H1 (cell line): ENCODE measurements around the gene LRRC37A. TPM values are rescaled to one million over a fixed set of nuclear protein-coding genes. Genes with fewer than 3 reads are reported as not detected.
"Not testable (repeated sequence)": the region's sequence is repeated elsewhere in the genome, so short reads cannot be mapped to it uniquely, and the experiment has no call there.

Experiments used
- CTCF ChIA-PET: fragments of 300-600 bp; sonication (Branson Sonifier 250); formaldehyde crosslinking; loops from one replicate; lab custom pipeline; 2021; ENCODE audit not compliant: partially characterized antibody; lab: Charles Lee
- POLR2A ChIA-PET: fragments of 300-600 bp; sonication (Branson Sonifier 250); formaldehyde crosslinking; loops from one replicate; lab custom pipeline; 2021; ENCODE audit warnings: inconsistent platforms; ENCODE audit not compliant: partially characterized antibody; lab: Charles Lee
- DNase-seq, 2 experiments: peaks; one replicate each; pipeline versions ENCODE4 v3.0.0 to v3.0.0-alpha.2; 2010 to 2022; ENCODE audit warnings: low spot score in 2 of 2, low read depth in 1 of 2, mixed read lengths in 1 of 2
- FAIRE-seq: peaks from 2 replicates; lab custom pipeline; 2011; peaks lifted over from hg19 to GRCh38; lab: Jason Lieb, UNC
- H2AFZ ChIP-seq: 2 replicates; pipeline ENCODE4 v1.8.1; 2012; ENCODE audit warnings: low read length, inconsistent platforms
- H2AK5ac ChIP-seq: 2 replicates; pipeline ENCODE4 v1.6.1; 2013; ENCODE audit warnings: low read depth, low read length
- H2BK120ac ChIP-seq: replicated peaks from 2 replicates; pipeline ENCODE3; 2013; ENCODE audit warnings: low read depth, low read length, inconsistent platforms
- H2BK12ac ChIP-seq: 2 replicates; pipeline ENCODE4 v1.6.1; 2013; ENCODE audit warnings: low read depth, low read length
- H2BK15ac ChIP-seq: 2 replicates; pipeline ENCODE4 v1.6.1; 2013; ENCODE audit warnings: low read length
- H2BK20ac ChIP-seq: 2 replicates; pipeline ENCODE4 v1.6.1; 2013; ENCODE audit warnings: low read length
- H2BK5ac ChIP-seq: 2 replicates; pipeline ENCODE4 v1.6.1; 2013; ENCODE audit warnings: low read depth, low read length
- H3K14ac ChIP-seq: 2 replicates; pipeline ENCODE4 v1.6.1; 2013; ENCODE audit warnings: inconsistent platforms; ENCODE audit not compliant: insufficient read length
- H3K18ac ChIP-seq: 2 replicates; pipeline ENCODE4 v1.6.1; 2013; ENCODE audit warnings: low read length; ENCODE audit errors: extremely low read depth
- H3K23ac ChIP-seq: 2 replicates; pipeline ENCODE4 v1.6.1; 2013; ENCODE audit warnings: inconsistent platforms; ENCODE audit not compliant: insufficient read length
- H3K23me2 ChIP-seq: 2 replicates; pipeline ENCODE4 v1.6.1; 2013; ENCODE audit warnings: low read depth, low read length
- H3K27ac ChIP-seq: 2 replicates; pipeline ENCODE4 v1.6.1; 2011; ENCODE audit warnings: low read depth, low read length, inconsistent platforms
- H3K27me3 ChIP-seq, 4 experiments: replicated peaks in 1 of 4; 1 replicate in 1 of 4; 2 replicates in 3 of 4; pipeline versions ENCODE4 v1.6.1 to v1.8.1; 2011 to 2013; ENCODE audit warnings: low read length in 3 of 4, mild to moderate bottlenecking in 3 of 4, inconsistent platforms in 2 of 4, mixed read lengths in 2 of 4, moderate library complexity in 1 of 4; ENCODE audit not compliant: control insufficient read depth in 3 of 4, insufficient read depth in 3 of 4; ENCODE audit errors: extremely low read depth in 1 of 4
- H3K36me3 ChIP-seq, 4 experiments: 2 replicates each; pipeline versions ENCODE4 v1.6.1 to v1.8.1; 2011 to 2013; ENCODE audit warnings: mild to moderate bottlenecking in 4 of 4, low read length in 3 of 4, moderate library complexity in 2 of 4, control low read depth in 1 of 4, inconsistent platforms in 1 of 4; ENCODE audit not compliant: insufficient read depth in 4 of 4, control insufficient read depth in 2 of 4
- H3K4ac ChIP-seq: replicated peaks from 2 replicates; pipeline ENCODE3; 2013; ENCODE audit warnings: low read length, low read depth, mixed read lengths, inconsistent platforms; ENCODE audit not compliant: insufficient read length
- H3K4me1 ChIP-seq, 4 experiments: replicated peaks in 1 of 4; 1 replicate in 1 of 4; 2 replicates in 3 of 4; pipeline versions ENCODE4 v1.6.1 to v1.8.1; 2011 to 2013; ENCODE audit warnings: low read length in 3 of 4, inconsistent platforms in 2 of 4, mixed read lengths in 1 of 4; ENCODE audit not compliant: insufficient read depth in 4 of 4, control insufficient read depth in 3 of 4
- H3K4me2 ChIP-seq, 2 experiments: 2 replicates each; pipeline versions ENCODE4 v1.6.1 to v1.8.1; 2011 to 2013; ENCODE audit warnings: low read depth in 2 of 2, low read length in 2 of 2, control low read depth in 1 of 2, inconsistent platforms in 1 of 2, mild to moderate bottlenecking in 1 of 2; ENCODE audit not compliant: insufficient read depth in 1 of 2
- H3K4me3 ChIP-seq, 4 experiments: fragments of 200-600, 300-600 bp in 1 of 4; sonication (generic), shearing (Covaris generic), sonication (Bioruptor Twin) in 1 of 4; 2 replicates each; pipeline versions ENCODE4 v1.5.1 to v1.8.1; 2011 to 2016; ENCODE audit warnings: low read length in 4 of 4, low read depth in 3 of 4, control low read depth in 2 of 4, inconsistent platforms in 2 of 4, mild to moderate bottlenecking in 2 of 4, mixed read lengths in 1 of 4, moderate library complexity in 1 of 4; ENCODE audit not compliant: insufficient read depth in 2 of 4; ENCODE audit errors: extremely low read depth in 1 of 4
- H3K56ac ChIP-seq: replicated peaks from 2 replicates; pipeline ENCODE3; 2013; ENCODE audit warnings: low read depth, mild to moderate bottlenecking, mixed read lengths, low read length, inconsistent platforms; ENCODE audit not compliant: insufficient read length
- H3K79me1 ChIP-seq: 2 replicates; pipeline ENCODE4 v1.6.1; 2013; ENCODE audit warnings: low read depth, low read length, control low read depth
- H3K79me2 ChIP-seq, 2 experiments: 2 replicates each; pipeline versions ENCODE4 v1.6.1 to v1.8.1; 2012 to 2013; ENCODE audit warnings: low read length in 2 of 2, mild to moderate bottlenecking in 2 of 2, inconsistent platforms in 1 of 2; ENCODE audit not compliant: insufficient read depth in 2 of 2, control insufficient read depth in 1 of 2
- H3K9ac ChIP-seq, 4 experiments: replicated peaks in 1 of 4; 1 replicate in 1 of 4; 2 replicates in 3 of 4; pipeline versions ENCODE4 v1.6.1 to v1.8.1; 2011 to 2013; ENCODE audit warnings: low read depth in 3 of 4, low read length in 3 of 4, control low read depth in 2 of 4, mild to moderate bottlenecking in 2 of 4, moderate library complexity in 2 of 4, inconsistent platforms in 1 of 4; ENCODE audit errors: extremely low read depth in 1 of 4
- H3K9me3 ChIP-seq, 2 experiments: 2 replicates each; pipeline versions ENCODE4 v1.6.1 to v1.8.1; 2012 to 2013; ENCODE audit warnings: mild to moderate bottlenecking in 2 of 2, moderate library complexity in 2 of 2, control low read depth in 1 of 2, inconsistent platforms in 1 of 2, low read depth in 1 of 2, low read length in 1 of 2, mixed read lengths in 1 of 2; ENCODE audit not compliant: insufficient read depth in 2 of 2
- H4K20me1 ChIP-seq, 2 experiments: replicated peaks in 1 of 2; 2 replicates each; pipeline versions ENCODE3 to v1.8.1; 2011 to 2013; ENCODE audit warnings: inconsistent platforms in 2 of 2, low read length in 2 of 2, mild to moderate bottlenecking in 1 of 2; ENCODE audit not compliant: insufficient read depth in 2 of 2, control insufficient read depth in 1 of 2
- H4K5ac ChIP-seq: 2 replicates; pipeline ENCODE4 v1.6.1; 2013; ENCODE audit warnings: low read length, low read depth, mixed read lengths, inconsistent platforms; ENCODE audit not compliant: insufficient read length
- H4K8ac ChIP-seq: 2 replicates; pipeline ENCODE4 v1.8.0; 2013; ENCODE audit warnings: mild to moderate bottlenecking, moderate library complexity, low read length, inconsistent platforms; ENCODE audit not compliant: insufficient read depth; ENCODE audit errors: extremely low read depth
- H4K91ac ChIP-seq: replicated peaks from 2 replicates; pipeline ENCODE3; 2013; ENCODE audit warnings: low read length, mixed read lengths, inconsistent platforms; ENCODE audit not compliant: insufficient read length
- WGBS, 2 experiments: shearing (Covaris generic) in 1 of 2; methylation state at CpG; one replicate each; pipeline versions ENCODE4 v1.1.6 to v1.1.7; 2013 to 2015; ENCODE audit warnings: low lambda C conversion rate in 2 of 2, mixed read lengths in 2 of 2, inconsistent platforms in 1 of 2, low coverage in 1 of 2, missing lambda C conversion rate in 1 of 2; ENCODE audit not compliant: insufficient replicate concordance in 2 of 2, insufficient coverage in 1 of 2, insufficient read length in 1 of 2; ENCODE audit errors: extremely low coverage in 1 of 2, missing lambda C conversion rate in 1 of 2; 5-methylcytosine and 5-hydroxymethylcytosine counted together
- polyA plus RNA-seq, 7 experiments: library from polyadenylated mRNA; depleted of rRNA in 3 of 7; stranded (reverse) in 5 of 7; unstranded in 2 of 7; fragments of >200 nt in 5 of 7; fragments of 200-250 nt in 2 of 7; gene quantifications; 1 replicate in 5 of 7; 2 replicates in 1 of 7; 4 replicates in 1 of 7; pipeline versions ENCODE4 v1.2.1 to v1.2.3, GENCODE V29; 2011 to 2013; ENCODE audit warnings: missing spikeins in 2 of 7, mixed read lengths in 2 of 7
- total RNA-seq: library from RNA; stranded (reverse); fragmentation: NEBNext Ultra II Directional; extraction: Animal tissue kit (Norgen Biotek cat#: 25700); gene quantifications from 2 replicates; pipeline ENCODE4 v1.2.1, GENCODE V29; 2021

Gene LRRC37A
- total and polyA plus RNA-seq, 2 of the 8 experiments (the other 6 are each of a cell fraction or from before 2014, with no cell fraction given): 1.4 to 2.9 TPM

GRCh38 chr17:46342131-46342530 lies 47.2 kb downstream of the LRRC37A start:
- H3K4me3 ChIP-seq, H2AK5ac ChIP-seq, H3K27me3 ChIP-seq, H4K8ac ChIP-seq, H3K9ac ChIP-seq, H3K79me2 ChIP-seq, H4K5ac ChIP-seq, H3K4me1 ChIP-seq, H3K9me3 ChIP-seq, H3K27ac ChIP-seq, POLR2A ChIA-PET, DNase-seq, H4K91ac ChIP-seq, H2BK5ac ChIP-seq, H3K56ac ChIP-seq, H3K14ac ChIP-seq, H3K79me1 ChIP-seq, H3K23ac ChIP-seq, H2BK15ac ChIP-seq, FAIRE-seq, CTCF ChIA-PET, H2AFZ ChIP-seq, H3K23me2 ChIP-seq, H2BK120ac ChIP-seq, H3K18ac ChIP-seq, H3K4me2 ChIP-seq, H3K36me3 ChIP-seq, H3K4ac ChIP-seq, H4K20me1 ChIP-seq, H2BK12ac ChIP-seq, H2BK20ac ChIP-seq: not testable (repeated sequence)
- no CpG with 5 or more reads among the region's 3 CpGs for WGBS, 2 experiments

DNA sequence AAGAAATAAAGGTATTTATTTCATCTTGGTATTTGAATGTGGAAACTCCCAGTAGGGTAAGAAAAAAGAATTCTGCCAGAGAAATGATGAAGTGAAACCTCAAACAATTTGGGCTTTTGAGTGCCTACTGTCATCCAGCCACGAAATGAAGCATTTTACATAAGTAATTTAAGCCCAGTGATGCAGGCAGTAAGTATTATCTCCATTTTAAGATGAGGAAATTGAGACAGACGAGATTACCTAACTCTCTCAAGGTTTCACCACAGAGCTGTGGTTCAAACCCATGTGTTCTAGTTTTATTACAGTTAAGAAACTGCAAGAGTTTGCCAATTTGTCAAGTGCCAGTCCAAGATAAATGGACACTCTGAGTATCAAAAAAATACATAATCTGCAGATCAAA lies 53.4 kb downstream of the LRRC37A start:
- H3K4ac ChIP-seq, H2BK15ac ChIP-seq, H3K27ac ChIP-seq, H2BK120ac ChIP-seq, POLR2A ChIA-PET, H2BK20ac ChIP-seq, H3K4me1 ChIP-seq, H3K23me2 ChIP-seq, H3K79me1 ChIP-seq, H2BK5ac ChIP-seq, H3K23ac ChIP-seq, H3K14ac ChIP-seq, H2AK5ac ChIP-seq, H4K20me1 ChIP-seq, H3K4me2 ChIP-seq, H3K9ac ChIP-seq, FAIRE-seq, H3K56ac ChIP-seq, H4K8ac ChIP-seq, H3K9me3 ChIP-seq, H4K91ac ChIP-seq, CTCF ChIA-PET, H3K79me2 ChIP-seq, H2AFZ ChIP-seq, H3K18ac ChIP-seq, H2BK12ac ChIP-seq, H3K4me3 ChIP-seq, H3K36me3 ChIP-seq, H4K5ac ChIP-seq, DNase-seq, H3K27me3 ChIP-seq: not testable (repeated sequence)
- no CpG with 5 or more reads among the region's 2 CpGs for WGBS, 2 experiments
